Measurements from ENCODE around the gene CRB2.
A peak's percentile ranks its signal among the peaks of the same experiment; 100 is the strongest.
"Not testable (repeated sequence)": the region's sequence is repeated elsewhere in the genome, so short reads cannot be mapped to it uniquely, and the experiment has no call there.

CRB2 gene

GRCh38 chr9:123321616-123322272, 34.3 kb upstream of the CRB2 start:
- H3K27me3 Mint-ChIP-seq: peaks cover 7% of the 10 kb centered on the region
- no peaks in the 10 kb centered on the region for H3K9me3 Mint-ChIP-seq
- no peak for DNase-seq (ENCODE audit: low spot score in 2 of 2)
- H3K4me3 Mint-ChIP-seq: no peak overlapping the region
- ATAC-seq (replicated peaks; ENCODE audit: extremely low read depth, poor library complexity, severe bottlenecking): no peak
- H3K4me1 Mint-ChIP-seq: peaks cover 29% of the 10 kb centered on the region
- peak overlapping the region; percentile 89 for H3K27ac Mint-ChIP-seq (ENCODE audit: low read depth)
- H3K36me3 Mint-ChIP-seq (ENCODE audit: insufficient read depth): peaks cover 6% of the 10 kb centered on the region

- DNase-seq (ENCODE audit: low spot score in 2 of 2) (peak; percentile 37 to 77), ATAC-seq (replicated peaks; ENCODE audit: extremely low read depth, poor library complexity, severe bottlenecking) (peak; percentile 93)
- Mint-ChIP-seq H3K9me3 (no peaks in the 10 kb centered on the region), H3K27ac (ENCODE audit: low read depth) (peak overlapping the region; percentile 89), H3K4me1 (peaks cover 29% of the 10 kb centered on the region), H3K36me3 (ENCODE audit: insufficient read depth) (peaks cover 6% of the 10 kb centered on the region), H3K4me3 (peak overlapping the region; percentile 53), H3K27me3 (peaks cover 7% of the 10 kb centered on the region)
Measured at GRCh38 chr9:123322273-123323195, 33.5 kb upstream of the CRB2 start.

- peaks cover 6% of the 10 kb centered on the region for H3K36me3 Mint-ChIP-seq (ENCODE audit: insufficient read depth)
- no peak for ATAC-seq (replicated peaks; ENCODE audit: extremely low read depth, poor library complexity, severe bottlenecking)
- peak overlapping the region; percentile 89 for H3K27ac Mint-ChIP-seq (ENCODE audit: low read depth)
- no peak for DNase-seq (ENCODE audit: low spot score in 2 of 2)
- peaks cover 29% of the 10 kb centered on the region for H3K4me1 Mint-ChIP-seq
- peaks cover 6% of the 10 kb centered on the region for H3K27me3 Mint-ChIP-seq
- no peaks in the 10 kb centered on the region for H3K9me3 Mint-ChIP-seq
- peak overlapping the region; percentile 53 for H3K4me3 Mint-ChIP-seq
Measured at GRCh38 chr9:123323196-123324013, 32.6 kb upstream of the CRB2 start.

GRCh38 chr9:123324767-123325183, 31.2 kb upstream of the CRB2 start:
- ATAC-seq (replicated peaks; ENCODE audit: extremely low read depth, poor library complexity, severe bottlenecking): no peak
- H3K27ac Mint-ChIP-seq (ENCODE audit: low read depth): peak overlapping the region; percentile 61
- H3K4me3 Mint-ChIP-seq: no peak overlapping the region

GRCh38 chr9:123326187-123326586, 29.8 kb upstream of the CRB2 start:
- DNase-seq (ENCODE audit: low spot score in 2 of 2): no peak
- H3K27ac Mint-ChIP-seq (ENCODE audit: low read depth): peak overlapping the region; percentile 39
- peaks cover 28% of the 10 kb centered on the region for H3K4me1 Mint-ChIP-seq

More at GRCh38 chr9:123324767-123325183, 31.2 kb upstream of the CRB2 start:
- Mint-ChIP-seq H3K36me3 (ENCODE audit: insufficient read depth) (peaks cover 6% of the 10 kb centered on the region), H3K27me3 (no peaks in the 10 kb centered on the region), H3K4me1 (peaks cover 29% of the 10 kb centered on the region), H3K9me3 (no peaks in the 10 kb centered on the region)
- DNase-seq (ENCODE audit: low spot score in 2 of 2): no peak

GRCh38 chr9:123326662-123327093, 29.3 kb upstream of the CRB2 start:
- Mint-ChIP-seq H3K4me3 (no peak overlapping the region), H3K27ac (ENCODE audit: low read depth) (peak overlapping the region; percentile 39)
- DNase-seq (ENCODE audit: low spot score in 2 of 2): no peak

More at GRCh38 chr9:123326187-123326586, 29.8 kb upstream of the CRB2 start:
- no peaks in the 10 kb centered on the region for H3K27me3 Mint-ChIP-seq
- peaks cover 6% of the 10 kb centered on the region for H3K36me3 Mint-ChIP-seq (ENCODE audit: insufficient read depth)
- no peak for ATAC-seq (replicated peaks; ENCODE audit: extremely low read depth, poor library complexity, severe bottlenecking)
- H3K4me3 Mint-ChIP-seq: no peak overlapping the region
- no peaks in the 10 kb centered on the region for H3K9me3 Mint-ChIP-seq

GRCh38 chr9:123327697-123328100, 28.3 kb upstream of the CRB2 start:
- Mint-ChIP-seq H3K4me3 (no peak overlapping the region), H3K27me3 (no peaks in the 10 kb centered on the region), H3K4me1 (peaks cover 13% of the 10 kb centered on the region)

More at GRCh38 chr9:123326662-123327093, 29.3 kb upstream of the CRB2 start:
- peaks cover 23% of the 10 kb centered on the region for H3K4me1 Mint-ChIP-seq
- no peaks in the 10 kb centered on the region for H3K9me3 Mint-ChIP-seq
- H3K27me3 Mint-ChIP-seq: no peaks in the 10 kb centered on the region
- peaks cover 6% of the 10 kb centered on the region for H3K36me3 Mint-ChIP-seq (ENCODE audit: insufficient read depth)
- no peak for ATAC-seq (replicated peaks; ENCODE audit: extremely low read depth, poor library complexity, severe bottlenecking)

GRCh38 chr9:123329329-123329955, 26.6 kb upstream of the CRB2 start:
- Mint-ChIP-seq H3K27ac (ENCODE audit: low read depth) (no peak overlapping the region), H3K4me3 (no peak overlapping the region)

More at GRCh38 chr9:123327697-123328100, 28.3 kb upstream of the CRB2 start:
- DNase-seq (ENCODE audit: low spot score in 2 of 2) (no peak), ATAC-seq (replicated peaks; ENCODE audit: extremely low read depth, poor library complexity, severe bottlenecking) (no peak)
- peaks cover 4% of the 10 kb centered on the region for H3K36me3 Mint-ChIP-seq (ENCODE audit: insufficient read depth)
- H3K9me3 Mint-ChIP-seq: no peaks in the 10 kb centered on the region
- H3K27ac Mint-ChIP-seq (ENCODE audit: low read depth): no peak overlapping the region

GRCh38 chr9:123331346-123332060, 24.5 kb upstream of the CRB2 start:
- Mint-ChIP-seq H3K9me3 (no peaks in the 10 kb centered on the region), H3K27ac (ENCODE audit: low read depth) (no peak overlapping the region), H3K4me1 (peaks cover under 1% of the 10 kb centered on the region), H3K27me3 (no peaks in the 10 kb centered on the region), H3K4me3 (no peak overlapping the region), H3K36me3 (ENCODE audit: insufficient read depth) (no peaks in the 10 kb centered on the region)
- ATAC-seq (replicated peaks; ENCODE audit: extremely low read depth, poor library complexity, severe bottlenecking): no peak
- DNase-seq (ENCODE audit: low spot score in 2 of 2): no peak

More at GRCh38 chr9:123329329-123329955, 26.6 kb upstream of the CRB2 start:
- DNase-seq (ENCODE audit: low spot score in 2 of 2) (no peak), ATAC-seq (replicated peaks; ENCODE audit: extremely low read depth, poor library complexity, severe bottlenecking) (no peak)
- Mint-ChIP-seq H3K4me1 (peaks cover 6% of the 10 kb centered on the region), H3K36me3 (ENCODE audit: insufficient read depth) (no peaks in the 10 kb centered on the region), H3K9me3 (no peaks in the 10 kb centered on the region), H3K27me3 (no peaks in the 10 kb centered on the region)

- not testable (repeated sequence) for H3K27me3 Mint-ChIP-seq; H3K9me3 Mint-ChIP-seq; ATAC-seq (replicated peaks; ENCODE audit: extremely low read depth, poor library complexity, severe bottlenecking); DNase-seq (ENCODE audit: low spot score in 2 of 2); H3K36me3 Mint-ChIP-seq (ENCODE audit: insufficient read depth); H3K4me1 Mint-ChIP-seq; H3K4me3 Mint-ChIP-seq; H3K27ac Mint-ChIP-seq (ENCODE audit: low read depth)
Measured at GRCh38 chr9:123333058-123333669, 22.8 kb upstream of the CRB2 start.

GRCh38 chr9:123334639-123335038, 21.4 kb upstream of the CRB2 start:
- H3K4me1 Mint-ChIP-seq: peaks cover 14% of the 10 kb centered on the region
- ATAC-seq (replicated peaks; ENCODE audit: extremely low read depth, poor library complexity, severe bottlenecking) (no peak), DNase-seq (ENCODE audit: low spot score in 2 of 2) (no peak)
- no peaks in the 10 kb centered on the region for H3K9me3 Mint-ChIP-seq
- no peak overlapping the region for H3K27ac Mint-ChIP-seq (ENCODE audit: low read depth)
- no peak overlapping the region for H3K4me3 Mint-ChIP-seq
- H3K36me3 Mint-ChIP-seq (ENCODE audit: insufficient read depth): peaks cover 7% of the 10 kb centered on the region
- H3K27me3 Mint-ChIP-seq: no peaks in the 10 kb centered on the region
